Measurements from ENCODE around the gene ARID5B.

- TF ChIP-seq REST (IDR thresholded peaks at IDR 0.05; ENCODE audit: borderline replicate concordance) (no peak), RAD21 (conservative IDR thresholded peaks at IDR 0.05) (no peak), TAF1 (IDR thresholded peaks at IDR 0.05; ENCODE audit: low read depth) (no peak), POLR2AphosphoS5 (IDR thresholded peaks at IDR 0.05) (no peak), EZH2 (IDR thresholded peaks at IDR 0.05; ENCODE audit: borderline replicate concordance, insufficient read depth, low read length, poor library complexity, severe bottlenecking) (no peak), EP300 (conservative IDR thresholded peaks at IDR 0.05; ENCODE audit: poor library complexity, severe bottlenecking) (no peak), SMC3 (conservative IDR thresholded peaks at IDR 0.05; ENCODE audit: poor library complexity) (no peak), MXI1 (conservative IDR thresholded peaks at IDR 0.05; ENCODE audit: poor library complexity, severe bottlenecking) (no peak)
- TF ChIP-seq, protein P1, sequence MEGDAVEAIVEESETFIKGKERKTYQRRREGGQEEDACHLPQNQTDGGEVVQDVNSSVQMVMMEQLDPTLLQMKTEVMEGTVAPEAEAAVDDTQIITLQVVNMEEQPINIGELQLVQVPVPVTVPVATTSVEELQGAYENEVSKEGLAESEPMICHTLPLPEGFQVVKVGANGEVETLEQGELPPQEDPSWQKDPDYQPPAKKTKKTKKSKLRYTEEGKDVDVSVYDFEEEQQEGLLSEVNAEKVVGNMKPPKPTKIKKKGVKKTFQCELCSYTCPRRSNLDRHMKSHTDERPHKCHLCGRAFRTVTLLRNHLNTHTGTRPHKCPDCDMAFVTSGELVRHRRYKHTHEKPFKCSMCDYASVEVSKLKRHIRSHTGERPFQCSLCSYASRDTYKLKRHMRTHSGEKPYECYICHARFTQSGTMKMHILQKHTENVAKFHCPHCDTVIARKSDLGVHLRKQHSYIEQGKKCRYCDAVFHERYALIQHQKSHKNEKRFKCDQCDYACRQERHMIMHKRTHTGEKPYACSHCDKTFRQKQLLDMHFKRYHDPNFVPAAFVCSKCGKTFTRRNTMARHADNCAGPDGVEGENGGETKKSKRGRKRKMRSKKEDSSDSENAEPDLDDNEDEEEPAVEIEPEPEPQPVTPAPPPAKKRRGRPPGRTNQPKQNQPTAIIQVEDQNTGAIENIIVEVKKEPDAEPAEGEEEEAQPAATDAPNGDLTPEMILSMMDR (IDR thresholded peaks at IDR 0.05; ENCODE audit: poor library complexity, severe bottlenecking) = no peak
Measured at GRCh38 chr10:61944410-61945147, 43.1 kb downstream of the ARID5B start.

Data from neural cell (in vitro differentiated cells).